Left ventricle myocardium superior (tissue), 1 donor: ENCODE data around the gene ATF7. TPM values are rescaled to one million over a fixed set of nuclear protein-coding genes. Genes with fewer than 3 reads are reported as not detected.
A peak's percentile ranks its signal among the peaks of the same experiment; 100 is the strongest.
"Not testable (repeated sequence)": the region's sequence is repeated elsewhere in the genome, so short reads cannot be mapped to it uniquely, and the experiment has no call there.

Experiments
- ATAC-seq: fragments of 200-7000 bp; cut with Tn5 transposase; one replicate; pipeline ENCODE4 v1.9.1; 2020; ENCODE audit warnings: mild to moderate bottlenecking, moderate library complexity
- DNase-seq: peaks from one replicate; pipeline ENCODE4 v3.0.0-alpha.2; 2020
- intact Hi-C: fragments of 100-400 bp; cut with micrococcal nuclease; formaldehyde crosslinking; loops from one replicate; pipeline ENCODE4 v1.11.0; 2022
- total RNA-seq: library from RNA; stranded (reverse); fragmentation: NEBNext Ultra II Directional; extraction: Animal tissue kit (Norgen Biotek cat#: 25700); gene quantifications from one replicate; pipeline ENCODE4 v1.2.1, GENCODE V29; 2021
- donor health status: DM: no; HTN: yes; CAD: no; lungs with severe emphysema.

The ATF7 gene
- total RNA-seq, 1 donor from 2014 or later, result 37.7 TPM

DNA sequence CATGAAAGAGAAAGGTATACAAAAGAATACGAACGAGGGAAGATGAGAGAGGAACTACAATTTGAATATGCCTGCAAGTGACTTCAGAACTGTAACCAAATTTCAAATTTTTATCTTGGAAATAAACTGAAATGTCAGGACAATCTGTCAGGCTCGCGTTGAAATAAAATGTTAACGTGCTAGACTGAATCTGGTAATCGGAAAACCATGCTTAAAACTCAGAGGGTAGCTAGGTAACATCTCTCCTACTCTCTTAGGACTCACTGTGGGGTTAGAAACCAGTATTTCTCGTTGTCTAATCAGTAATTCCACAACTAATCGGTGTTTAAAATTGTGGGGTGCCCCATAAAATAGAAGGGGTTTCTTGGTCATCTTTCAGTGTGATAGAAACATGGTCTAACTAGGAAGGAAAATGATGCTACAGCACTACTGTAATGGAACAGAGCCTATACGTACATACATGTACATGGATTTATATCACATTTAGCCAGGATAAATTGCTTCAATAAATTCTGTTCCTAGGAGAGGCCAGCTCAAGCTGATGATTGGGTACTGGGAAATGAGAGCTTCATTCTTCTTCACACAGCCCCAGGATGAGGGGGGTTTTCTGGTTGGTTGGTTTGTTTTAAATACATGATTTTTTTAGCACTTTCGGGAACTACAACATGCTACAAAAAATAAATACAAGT is 23.9 kb downstream of the ATF7 start:
- DNase-seq (no peak), ATAC-seq (no peak)
- intact Hi-C loops, result no loop called here

- ATAC-seq, result peak; percentile 42
- no peak for DNase-seq
- intact Hi-C loops, result no loop called here
Observed at GRCh38 chr12:53601296-53601847, 24.8 kb downstream of the ATF7 start.

- ATAC-seq, result no peak
- intact Hi-C loops, result no loop called here
- no peak for DNase-seq
Observed at GRCh38 chr12:53600490-53601295, 25.5 kb downstream of the ATF7 start.

DNA sequence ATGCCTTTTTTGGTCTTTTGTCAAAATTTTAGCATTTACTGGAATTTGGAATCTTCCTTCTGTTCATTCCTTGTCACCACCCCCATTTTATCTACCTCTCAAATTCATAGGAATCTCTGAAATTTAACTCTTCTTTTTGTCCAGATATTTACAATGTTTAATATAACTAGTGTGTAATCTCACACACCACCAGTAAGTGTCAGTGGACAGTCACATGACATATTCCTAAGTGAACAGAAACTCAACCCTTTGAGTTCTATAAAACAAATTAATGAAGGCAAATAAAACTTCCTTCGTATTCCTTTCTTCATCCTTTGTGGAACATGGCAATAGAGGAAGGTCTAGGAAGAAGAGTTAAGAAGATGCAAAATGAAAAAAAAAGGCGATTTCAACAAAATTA is 26.6 kb downstream of the ATF7 start:
- DNase-seq (no peak), ATAC-seq (no peak)
- intact Hi-C loops, result no loop called here

DNA sequence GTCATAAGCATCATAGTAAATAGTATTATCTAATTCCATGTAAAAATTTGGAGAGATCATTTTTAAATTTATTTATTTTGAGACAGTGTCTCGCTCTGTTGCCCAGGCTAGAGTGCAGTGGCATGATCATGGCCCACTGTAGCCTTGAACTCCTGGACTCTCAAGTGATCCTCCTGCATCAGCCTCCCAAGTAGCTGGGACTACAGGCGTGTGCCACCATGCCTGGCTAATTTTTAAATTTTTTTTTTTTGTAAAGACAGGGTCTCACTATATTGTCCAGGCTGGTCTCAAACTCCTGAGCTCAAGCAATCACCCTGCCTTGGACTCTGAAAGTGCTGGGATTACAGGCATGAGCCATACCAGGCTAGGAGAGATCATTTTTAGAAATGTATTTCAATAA is 27.2 kb downstream of the ATF7 start:
- DNase-seq, intact Hi-C loops, ATAC-seq: not testable (repeated sequence)

- DNase-seq (no peak), ATAC-seq (peak; percentile 89)
- intact Hi-C loops, result no loop called here
Observed at GRCh38 chr12:53596920-53597363, 29.2 kb downstream of the ATF7 start.

GRCh38 chr12:53594897-53595615 is 31.1 kb downstream of the ATF7 start:
- intact Hi-C loops, result no loop called here
- DNase-seq (no peak), ATAC-seq (no peak)

DNA sequence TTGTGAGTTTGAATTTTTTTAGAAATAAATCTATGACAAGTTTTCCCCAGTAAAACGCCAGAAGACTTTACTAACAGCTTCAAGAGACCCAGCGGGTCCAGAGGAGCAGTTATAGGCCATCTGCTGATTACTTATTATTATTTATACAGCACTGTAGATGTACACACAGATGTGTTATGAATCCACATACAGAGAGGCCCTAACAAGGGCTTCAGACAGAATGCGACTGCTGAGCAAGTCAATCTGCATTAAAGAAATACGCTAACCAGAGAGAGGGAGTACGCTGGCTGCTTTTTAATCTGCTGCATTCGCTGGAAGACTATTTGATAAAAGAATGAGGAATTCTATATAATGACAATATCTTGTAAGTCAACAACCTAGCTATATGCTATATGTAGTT is 32.5 kb downstream of the ATF7 start:
- DNase-seq (no peak), ATAC-seq (no peak)
- intact Hi-C loops, result no loop called here

DNA sequence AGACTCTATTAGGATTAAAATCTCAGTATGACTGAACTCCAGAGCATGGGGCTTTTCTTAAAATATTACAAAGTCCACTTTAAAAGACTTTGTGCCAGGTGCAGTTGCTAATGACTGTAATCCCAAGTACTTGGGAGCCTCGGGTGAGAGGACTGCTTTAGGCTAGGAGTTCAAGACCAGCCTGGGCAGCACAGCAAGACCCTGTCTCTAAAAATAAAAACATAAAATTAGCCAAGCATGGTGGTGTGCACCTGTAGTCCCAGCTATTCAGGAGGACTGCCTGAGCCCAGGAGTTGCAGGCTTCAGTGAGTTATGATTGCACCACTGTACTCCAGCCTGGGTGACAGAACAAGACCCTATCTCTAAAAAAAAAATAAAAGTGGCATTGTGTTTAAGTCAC is 33.2 kb downstream of the ATF7 start:
- DNase-seq, result no peak
- ATAC-seq, result no peak
- intact Hi-C loops, result no loop called here

DNA sequence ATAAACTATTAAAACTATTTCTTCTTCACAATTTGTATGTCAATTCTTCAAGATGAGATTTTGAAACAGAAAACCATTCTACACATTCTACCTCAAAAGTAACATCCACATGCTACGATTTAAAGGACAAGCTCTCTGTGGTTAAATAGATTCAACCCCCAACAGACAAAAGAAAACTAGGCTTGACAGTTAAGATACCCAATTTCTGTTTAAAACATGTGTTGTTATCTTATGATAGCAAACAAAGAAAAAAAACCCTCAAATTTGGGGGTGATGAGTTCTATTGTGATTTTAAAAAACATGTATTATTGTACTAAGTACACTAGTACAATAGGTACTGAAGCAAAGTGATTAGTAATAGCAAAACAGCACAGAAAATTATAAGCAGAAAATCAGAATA is 33.8 kb downstream of the ATF7 start:
- DNase-seq (no peak), ATAC-seq (no peak)
- intact Hi-C loops, result no loop called here

DNA sequence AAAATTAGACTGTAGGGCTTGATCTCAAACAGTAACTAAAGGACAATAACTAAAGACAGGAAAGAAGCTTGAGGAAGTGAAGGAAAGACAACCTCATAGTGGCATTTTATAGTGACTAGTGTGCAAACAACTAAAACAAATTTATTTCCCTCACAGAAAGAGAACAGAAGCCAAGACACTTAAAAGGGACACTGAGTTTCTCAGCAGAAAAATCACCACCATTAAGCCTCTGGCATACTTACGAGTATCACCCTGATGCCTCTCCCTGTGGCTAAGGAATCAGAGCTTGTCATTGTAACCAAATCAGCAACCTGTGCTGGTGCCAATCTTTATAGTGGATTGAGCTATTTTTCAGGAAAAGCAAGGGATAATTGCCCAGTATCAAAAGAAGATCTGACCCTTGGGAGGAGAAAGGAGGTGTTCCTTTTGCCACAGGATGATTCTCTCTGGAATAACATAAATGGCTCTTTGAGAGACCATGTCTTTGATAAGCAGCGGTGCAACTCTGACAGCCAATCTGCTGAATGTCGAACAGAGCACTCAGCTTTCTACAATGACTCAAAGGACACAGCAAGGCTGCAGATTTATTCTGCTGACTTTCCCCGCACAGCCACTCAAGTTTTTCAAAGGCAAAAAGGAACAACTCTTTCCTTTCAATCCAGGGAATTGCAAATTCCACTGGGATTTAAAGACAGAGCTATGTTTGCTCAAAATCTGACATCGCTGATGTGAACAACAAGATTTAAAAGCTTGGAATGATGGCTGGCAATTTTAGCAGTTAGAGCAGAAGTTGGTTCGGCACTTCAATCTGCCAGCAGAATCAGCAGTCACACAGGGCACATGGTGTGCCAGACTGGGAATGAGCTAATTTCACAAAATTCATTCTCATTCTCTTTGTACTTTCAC is 34.6 kb downstream of the ATF7 start:
- DNase-seq, result no peak
- peak; percentile 76 for ATAC-seq
- intact Hi-C loops, result no loop called here

GRCh38 chr12:53590652-53591051 is 35.5 kb downstream of the ATF7 start:
- intact Hi-C loops, result no loop called here
- ATAC-seq, result no peak
- no peak for DNase-seq

DNA sequence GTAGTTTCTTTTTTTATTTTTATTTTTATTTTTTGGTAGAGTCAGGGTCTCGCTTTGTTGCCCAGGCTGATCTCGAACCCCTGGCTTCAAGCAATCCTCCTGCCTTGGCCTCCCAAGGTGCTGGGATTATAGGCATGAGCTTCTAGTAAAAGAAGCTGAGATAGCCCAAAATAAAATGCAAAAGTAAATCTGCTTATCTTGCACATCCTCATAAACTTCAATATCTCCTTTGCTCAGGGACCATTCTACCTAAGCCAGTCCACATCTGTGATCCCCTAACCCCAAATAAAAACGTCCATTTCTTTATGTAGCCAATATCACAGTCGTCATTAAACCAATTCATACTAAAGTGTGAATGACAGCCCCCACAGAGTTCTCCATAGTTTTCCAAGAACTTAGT is 36.3 kb downstream of the ATF7 start:
- intact Hi-C loops, result no loop called here
- ATAC-seq, result no peak
- DNase-seq, result no peak

GRCh38 chr12:53589423-53589822 is 36.8 kb downstream of the ATF7 start:
- no peak for ATAC-seq
- DNase-seq, result no peak
- intact Hi-C loops, result no loop called here

DNA sequence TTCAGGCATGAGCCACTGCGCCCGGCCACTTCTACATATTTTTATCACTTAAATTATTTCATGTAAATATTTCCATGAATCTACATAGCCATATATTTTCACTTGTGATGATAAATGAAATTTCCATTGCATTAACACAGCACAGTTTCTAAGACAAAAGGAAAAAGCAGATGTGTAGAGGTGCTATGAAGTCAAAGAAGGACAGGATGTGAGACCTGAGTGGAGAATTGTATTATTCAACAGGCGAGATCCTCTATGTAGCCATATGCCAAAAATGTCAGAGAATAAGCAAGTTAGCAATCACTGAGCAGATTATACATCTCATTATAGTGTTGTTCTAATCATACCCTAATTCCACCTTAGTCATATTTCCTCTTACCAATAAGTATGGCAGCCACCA is 38.1 kb downstream of the ATF7 start:
- DNase-seq, result no peak
- no peak for ATAC-seq
- intact Hi-C loops, result no loop called here

DNA sequence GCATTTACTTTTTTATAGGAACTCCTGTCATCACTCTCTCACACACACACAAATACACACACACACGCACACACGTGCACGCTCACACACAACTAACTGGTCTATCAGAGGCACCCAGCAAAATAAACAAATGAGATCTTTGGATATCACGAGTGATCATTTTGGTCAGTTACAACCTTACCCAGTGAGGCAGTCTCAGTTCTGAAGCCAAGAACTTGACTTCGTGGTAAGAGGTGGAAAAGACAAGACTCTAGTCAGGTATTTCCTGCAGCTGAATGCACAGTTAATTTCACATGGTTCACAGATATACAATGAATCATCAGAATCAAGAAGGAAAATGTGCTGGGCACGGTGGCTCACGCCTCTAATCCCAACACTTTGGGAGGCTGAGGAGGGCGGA is 39.4 kb downstream of the ATF7 start:
- ATAC-seq (no peak), DNase-seq (no peak)
- intact Hi-C loops, result no loop called here

DNA sequence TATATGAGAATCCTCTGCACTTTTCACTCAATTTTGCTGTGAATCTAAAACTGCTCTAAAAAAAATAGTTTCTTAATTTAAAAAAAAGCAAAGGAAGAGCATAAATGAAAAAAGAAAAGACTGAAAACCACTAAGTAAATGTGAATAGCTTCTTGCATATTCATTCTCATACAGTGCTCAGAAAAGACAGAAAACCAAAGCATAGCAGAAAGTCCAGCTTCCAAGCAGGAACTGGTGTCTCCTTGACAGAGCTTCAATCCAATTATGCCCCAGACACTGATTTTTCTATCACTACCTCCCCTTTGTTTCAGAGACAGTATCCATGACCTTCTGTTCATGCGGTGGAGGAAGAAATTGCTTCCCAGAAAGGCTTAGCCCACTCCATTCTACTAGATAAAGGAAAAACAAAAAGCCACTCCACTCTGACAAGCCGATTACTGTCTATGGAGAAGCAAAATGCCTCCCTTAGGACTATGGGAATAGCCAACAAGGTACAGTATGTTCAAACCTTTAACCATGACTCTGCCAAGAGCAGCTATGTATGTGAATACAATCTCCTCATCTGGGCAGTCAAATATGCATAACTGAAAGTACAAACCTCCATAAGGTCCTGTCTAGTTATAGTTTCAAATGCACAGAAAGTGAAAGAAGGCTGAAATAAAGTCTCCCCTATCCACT is 40.6 kb downstream of the ATF7 start:
- intact Hi-C loops, result no loop called here
- DNase-seq (no peak), ATAC-seq (peak; percentile 76)

DNA sequence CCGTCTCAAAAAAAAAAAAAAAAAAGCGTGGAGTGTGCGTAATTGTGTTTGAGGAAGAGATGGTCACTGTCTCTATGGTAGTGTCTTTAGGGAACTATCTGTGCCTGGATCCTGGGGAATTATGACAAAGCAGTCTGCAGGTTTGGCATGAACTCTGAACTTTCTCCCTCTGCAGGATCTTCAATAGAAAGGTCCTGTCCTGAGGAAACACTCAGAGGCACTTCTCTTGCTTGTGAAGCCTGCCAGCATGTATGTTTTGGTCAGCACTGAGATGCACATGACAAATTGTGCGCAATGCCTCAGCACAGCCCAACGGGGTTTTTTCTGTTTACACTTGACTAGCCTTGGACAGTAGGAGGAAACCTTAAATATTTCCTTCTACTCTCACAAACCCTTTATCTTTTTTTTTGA is 46.6 kb downstream of the ATF7 start:
- intact Hi-C loops, result no loop called here
- DNase-seq (no peak), ATAC-seq (peak; percentile 37)
